Stimulated activated CD8-positive, alpha-beta memory T cell treated with anti-CD3 and anti-CD28 coated beads, Interleukin-4, amount 100 ng/mL, for 1 hour (primary cell): ENCODE results near the gene PRMT7.
A peak's percentile ranks its signal among the peaks of the same experiment; 100 is the strongest.

Experiments used
- DNase-seq, 2 donors: peaks; one replicate each; pipeline ENCODE4 v3.0.0-alpha.2; 2020; ENCODE audit warnings: low read depth in 2 of 2, low spot score in 1 of 2

Gene PRMT7

DNA sequence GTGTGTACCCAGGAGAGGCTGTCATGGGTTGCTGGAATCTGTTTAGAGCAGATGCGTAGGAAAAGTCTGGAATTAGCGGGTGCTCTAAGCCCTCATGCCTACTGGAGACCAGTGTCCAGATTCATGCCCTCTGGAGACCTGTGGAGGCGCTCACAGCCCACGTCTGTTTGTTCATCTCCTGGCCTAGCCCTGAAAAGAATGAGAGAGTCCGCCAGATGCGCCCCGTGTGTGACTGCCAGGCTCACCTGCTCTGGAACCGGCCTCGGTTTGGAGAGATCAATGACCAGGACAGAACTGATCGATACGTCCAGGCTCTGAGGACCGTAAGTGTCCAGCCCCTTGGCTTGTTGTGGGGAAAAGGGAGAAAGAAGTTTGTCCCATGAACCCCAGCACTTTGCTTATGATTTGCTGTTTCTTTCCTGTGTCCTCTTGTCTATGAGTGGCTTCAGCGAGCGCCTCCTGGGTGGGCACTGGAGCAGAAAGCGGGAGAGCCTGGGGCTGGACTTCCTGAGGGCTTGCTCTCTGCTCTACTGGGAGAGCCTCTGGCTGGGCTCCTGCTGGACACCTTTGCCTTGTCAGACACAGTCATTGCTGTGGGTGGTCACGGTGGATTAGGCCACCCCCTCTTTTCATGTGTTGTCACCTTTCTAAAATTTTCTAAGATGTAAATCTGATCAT lies 35.3 kb downstream of the PRMT7 start:
- DNase-seq, result no peak

DNA sequence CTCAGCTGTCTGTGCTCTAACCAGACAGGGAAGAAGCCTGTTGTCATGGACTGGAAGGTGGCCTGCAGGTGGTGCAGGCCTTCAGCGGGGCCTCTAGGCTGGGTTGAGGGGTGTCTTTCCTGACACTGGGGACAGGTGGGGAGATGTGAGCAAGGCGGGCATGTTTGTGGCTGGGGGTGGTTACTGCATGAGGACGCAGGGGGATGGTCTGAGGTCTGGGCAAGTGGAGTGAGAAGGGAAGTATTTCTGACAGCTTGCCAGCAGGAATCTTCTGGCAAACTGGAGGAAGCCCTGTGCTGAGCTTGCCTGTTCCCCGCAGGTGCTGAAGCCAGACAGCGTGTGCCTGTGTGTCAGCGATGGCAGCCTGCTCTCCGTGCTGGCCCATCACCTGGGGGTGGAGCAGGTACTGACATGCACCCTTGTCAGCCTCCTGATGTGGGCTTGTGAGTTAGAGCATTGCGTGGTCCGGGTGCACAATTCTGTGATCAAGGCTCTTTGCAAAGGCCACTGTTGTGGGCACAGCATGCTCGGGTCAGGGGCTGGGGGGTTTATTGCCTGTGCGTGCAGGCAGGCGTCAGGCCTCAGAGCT lies 36.2 kb downstream of the PRMT7 start:
- DNase-seq, result no peak

DNA sequence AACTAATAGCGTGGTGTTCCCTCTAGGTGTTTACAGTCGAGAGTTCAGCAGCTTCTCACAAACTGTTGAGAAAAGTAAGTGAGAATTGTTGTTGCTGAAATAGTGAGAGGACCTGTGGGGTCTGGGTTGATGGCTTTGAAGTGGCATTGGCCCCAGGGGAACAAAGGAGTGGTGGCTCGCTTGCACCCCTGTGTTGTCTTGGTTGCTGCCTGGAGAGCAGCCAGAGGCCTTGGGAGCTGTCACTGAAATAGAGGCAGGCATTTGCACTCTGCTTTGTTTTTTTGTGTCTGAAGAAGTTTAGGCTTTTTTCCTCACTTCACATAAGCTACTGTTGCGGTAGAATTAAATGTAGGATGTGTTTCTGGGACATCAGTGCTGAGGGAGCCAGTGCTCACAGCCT lies 36.8 kb downstream of the PRMT7 start:
- no peak for DNase-seq

DNA sequence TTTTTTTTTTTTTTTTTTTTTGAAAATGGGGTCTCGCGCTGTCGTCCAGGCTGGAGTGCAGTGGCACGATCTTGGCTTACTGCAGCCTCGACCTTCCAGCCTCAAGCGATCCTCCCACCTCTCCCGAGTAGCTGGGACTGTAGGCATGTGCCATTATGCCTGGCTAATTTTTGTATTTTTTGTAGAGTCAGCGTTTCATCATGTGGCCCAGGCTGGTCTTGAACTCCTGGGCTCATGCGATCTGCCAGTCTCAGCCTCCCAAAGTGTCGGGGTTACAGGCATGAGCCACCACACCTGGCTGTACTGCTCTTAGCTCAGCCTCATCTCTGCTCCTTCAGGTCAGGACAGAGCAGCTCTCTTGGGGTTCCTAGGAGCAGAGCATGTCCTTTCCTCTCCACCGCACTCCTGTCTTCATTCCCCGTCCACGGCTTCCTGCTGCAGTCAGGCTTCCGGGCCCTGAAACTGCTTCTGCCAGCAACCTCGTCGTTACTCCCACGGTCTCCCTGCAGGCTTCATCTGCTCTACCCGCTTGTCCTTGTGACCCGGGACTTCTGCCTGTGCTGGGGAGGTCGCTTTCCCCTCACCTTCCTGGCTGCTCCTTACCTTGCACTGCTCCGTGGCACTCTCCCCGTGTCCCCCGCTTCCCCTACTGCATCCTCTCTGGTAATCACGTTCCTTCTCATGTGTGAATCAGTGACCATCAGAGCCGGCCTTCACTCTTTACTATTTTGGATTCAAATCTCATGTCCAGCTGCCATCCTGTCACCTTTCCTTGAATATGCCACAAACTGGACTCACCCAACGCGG lies 38.0 kb downstream of the PRMT7 start:
- no peak for DNase-seq

DNA sequence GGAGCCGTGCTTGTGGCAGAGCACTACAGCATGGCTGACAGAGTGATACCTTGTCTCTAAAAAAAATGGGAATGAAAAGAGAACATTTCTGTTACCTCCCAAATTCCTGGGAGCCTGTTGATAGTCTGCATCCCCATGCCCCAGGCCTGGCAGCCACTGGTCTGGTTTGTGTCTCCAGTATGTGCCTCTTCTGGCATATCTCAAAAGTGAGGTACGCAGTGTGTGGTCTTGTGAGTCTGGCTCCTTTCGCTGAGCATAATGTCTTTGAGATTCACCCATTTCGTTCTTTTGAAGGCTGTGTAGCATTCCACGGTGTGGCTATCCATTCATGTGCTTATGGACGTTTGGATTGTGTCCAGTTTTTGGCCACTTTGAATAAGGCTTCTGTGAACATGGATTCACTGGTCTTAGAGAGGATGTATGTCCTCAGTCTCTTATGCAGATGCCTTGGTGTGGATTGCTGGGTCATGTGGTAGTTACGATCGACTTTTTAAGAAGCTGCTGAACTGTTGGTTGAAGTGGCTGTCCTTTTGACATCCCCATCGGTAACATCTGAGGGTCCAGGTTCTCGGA lies 39.1 kb downstream of the PRMT7 start:
- no peak for DNase-seq

DNA sequence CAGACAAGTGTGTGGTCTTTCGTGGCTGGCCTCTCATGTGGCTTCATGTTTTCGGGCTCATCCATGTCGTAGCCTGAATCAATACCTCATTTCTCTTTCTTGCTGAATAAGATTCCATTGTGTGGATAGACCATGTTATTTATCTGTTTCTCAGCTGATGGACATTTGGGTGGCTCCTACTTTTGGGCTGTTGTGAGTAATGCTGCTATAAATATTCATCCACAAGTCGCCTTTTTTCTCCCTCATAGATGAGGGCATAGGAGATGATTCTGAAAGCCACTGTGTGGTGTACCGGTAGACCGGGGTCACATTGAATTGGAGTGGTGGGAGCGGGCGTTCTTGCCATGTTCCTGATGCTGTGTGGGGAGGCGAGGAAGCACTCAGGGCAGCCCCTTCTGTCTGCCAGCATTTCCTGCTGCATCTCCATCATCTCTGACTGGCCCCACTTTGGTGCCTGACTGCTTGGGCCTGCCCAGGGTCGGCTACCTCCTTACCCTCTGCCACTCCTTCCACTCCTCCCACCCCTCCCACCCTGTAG lies 40.1 kb downstream of the PRMT7 start:
- no peak for DNase-seq

DNA sequence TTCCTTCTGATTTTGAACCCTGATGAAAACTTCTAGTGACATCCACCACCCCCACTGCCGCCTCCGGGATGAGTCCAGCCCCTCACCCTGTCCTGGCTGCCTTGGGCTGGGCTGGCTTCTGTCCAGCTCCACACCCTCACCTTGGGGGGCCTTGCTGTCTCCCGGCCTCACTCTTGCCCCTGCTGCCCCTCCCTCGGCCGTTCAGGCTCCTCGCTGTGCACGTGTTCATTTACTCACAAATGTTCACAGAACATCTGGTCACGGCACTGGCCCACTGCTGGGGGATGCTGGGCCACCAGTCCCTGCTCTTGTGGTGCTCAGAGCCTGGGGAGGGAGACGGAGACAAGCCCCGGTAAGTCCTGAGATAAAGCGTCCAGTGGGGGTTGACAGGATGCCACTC lies 40.6 kb downstream of the PRMT7 start:
- DNase-seq, result no peak

DNA sequence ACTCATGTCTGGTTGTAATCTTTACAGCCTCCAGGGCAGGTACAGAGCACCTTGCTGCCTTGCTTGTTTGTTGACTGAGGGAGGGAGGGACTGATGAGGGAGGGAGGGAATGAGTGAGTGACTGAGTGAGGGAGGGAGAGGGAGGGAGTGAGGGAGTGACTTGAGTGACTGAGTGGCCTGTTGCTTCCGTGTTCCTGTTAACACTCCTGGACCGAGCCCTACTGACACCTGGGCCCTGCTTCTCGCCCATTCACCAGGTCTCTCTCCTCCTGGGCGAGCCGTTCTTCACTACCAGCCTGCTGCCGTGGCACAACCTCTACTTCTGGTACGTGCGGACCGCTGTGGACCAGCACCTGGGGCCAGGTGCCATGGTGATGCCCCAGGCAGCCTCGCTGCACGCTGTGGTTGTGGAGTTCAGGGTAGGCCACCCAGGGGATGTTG lies 41.2 kb downstream of the PRMT7 start:
- no peak for DNase-seq

DNA sequence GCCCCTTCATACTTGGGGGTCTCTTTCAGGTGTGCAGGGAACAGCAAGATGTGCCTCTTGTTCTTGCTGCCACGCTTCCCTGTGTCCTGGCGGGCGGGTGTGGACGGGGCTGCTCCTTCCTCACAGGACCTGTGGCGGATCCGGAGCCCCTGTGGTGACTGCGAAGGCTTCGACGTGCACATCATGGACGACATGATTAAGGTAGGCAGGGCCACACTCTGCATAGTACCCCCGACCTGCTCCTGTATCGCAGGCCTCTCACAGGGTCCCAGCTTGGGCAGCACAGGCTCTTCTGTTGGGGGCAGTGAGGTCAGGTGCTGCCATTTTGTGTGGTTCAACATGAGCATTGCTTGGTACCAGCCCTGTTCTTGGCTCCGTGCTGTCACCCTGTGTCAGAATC lies 42.5 kb downstream of the PRMT7 start:
- DNase-seq, result no peak

DNA sequence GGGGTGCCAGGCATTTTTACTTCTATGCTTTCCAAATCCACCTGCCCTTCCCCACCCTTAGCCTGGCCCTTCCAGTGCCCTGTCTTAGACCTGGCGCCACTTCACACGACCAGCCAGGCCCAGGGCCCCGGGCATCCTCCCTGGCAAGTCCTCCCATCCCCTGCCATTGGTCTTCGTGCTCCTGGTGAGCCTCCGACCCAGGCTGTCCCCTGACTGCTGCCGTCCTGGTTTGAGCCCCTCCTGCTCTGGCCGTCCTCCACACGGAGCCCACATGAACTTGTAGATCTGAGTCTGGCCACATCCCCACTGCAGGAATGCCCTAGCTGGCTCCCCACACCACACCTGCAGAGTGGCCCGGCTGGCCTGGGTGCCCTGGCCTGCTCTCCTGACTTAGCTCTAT lies 44.0 kb downstream of the PRMT7 start:
- no peak for DNase-seq

DNA sequence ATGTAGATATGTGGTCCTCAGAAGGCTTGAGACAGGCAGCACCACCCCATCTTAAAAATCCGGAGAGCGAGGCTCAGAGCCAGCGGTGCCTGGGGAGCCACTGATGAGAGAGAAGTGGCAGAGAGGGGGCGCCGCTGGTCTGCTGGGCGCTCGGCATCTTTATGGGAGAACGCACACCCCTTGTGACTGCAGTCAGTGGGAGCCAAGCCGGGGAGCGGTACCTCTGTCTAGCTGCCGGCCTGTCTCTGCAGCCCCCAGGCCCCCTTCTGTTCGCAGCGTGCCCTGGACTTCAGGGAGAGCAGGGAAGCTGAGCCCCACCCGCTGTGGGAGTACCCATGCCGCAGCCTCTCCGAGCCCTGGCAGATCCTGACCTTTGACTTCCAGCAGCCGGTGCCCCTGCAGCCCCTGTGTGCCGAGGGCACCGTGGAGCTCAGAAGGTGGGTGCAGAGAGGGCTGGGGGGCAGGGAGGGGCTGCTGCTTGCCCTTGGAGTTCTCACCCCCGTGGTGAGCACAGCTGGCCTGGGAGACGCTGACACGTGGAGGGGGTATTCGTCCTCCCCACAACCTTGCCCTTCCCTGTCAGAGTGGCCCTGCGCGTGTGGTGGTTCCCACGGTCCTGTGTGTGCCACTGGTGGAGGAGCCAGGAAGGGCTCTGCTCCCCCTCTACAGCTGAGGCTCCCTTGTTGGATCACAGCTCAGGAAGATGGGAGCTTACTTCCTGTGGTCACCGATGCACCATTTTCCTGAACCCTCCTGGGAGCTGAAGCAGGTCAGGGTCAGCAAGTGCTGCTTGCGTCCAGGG lies 44.8 kb downstream of the PRMT7 start:
- DNase-seq, result no peak

DNA sequence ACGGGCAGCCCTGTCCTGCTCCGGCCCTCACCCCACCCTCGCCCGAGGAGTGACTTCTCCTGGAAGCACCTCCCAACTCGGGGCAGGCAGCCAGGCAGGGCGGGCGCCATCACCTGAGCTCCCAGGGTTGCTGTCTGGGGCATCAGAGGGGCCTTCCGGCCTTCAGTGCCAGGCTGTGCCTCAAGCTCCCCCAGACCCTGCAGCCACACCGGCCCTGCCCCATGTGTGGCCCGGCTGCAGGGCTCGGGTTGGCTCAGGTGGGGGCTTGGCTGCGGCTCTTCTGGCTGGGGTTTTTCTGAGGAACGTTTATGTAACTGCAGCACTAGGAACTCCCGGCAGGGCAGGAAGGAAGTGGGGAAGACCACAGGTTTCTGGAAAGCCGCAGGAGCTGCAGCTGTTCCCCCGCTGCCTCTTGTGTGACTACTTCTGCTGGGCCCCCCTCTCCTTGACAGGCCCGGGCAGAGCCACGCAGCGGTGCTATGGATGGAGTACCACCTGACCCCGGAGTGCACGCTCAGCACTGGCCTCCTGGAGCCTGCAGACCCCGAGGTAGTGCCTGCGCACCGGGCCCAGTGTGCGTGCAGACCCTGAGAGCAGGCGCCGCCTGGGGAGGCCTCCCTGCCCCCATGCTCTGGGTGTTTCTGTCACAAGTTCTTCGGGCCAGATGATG lies 45.6 kb downstream of the PRMT7 start:
- DNase-seq, result peak in 1 of 2 donors; percentile 55

DNA sequence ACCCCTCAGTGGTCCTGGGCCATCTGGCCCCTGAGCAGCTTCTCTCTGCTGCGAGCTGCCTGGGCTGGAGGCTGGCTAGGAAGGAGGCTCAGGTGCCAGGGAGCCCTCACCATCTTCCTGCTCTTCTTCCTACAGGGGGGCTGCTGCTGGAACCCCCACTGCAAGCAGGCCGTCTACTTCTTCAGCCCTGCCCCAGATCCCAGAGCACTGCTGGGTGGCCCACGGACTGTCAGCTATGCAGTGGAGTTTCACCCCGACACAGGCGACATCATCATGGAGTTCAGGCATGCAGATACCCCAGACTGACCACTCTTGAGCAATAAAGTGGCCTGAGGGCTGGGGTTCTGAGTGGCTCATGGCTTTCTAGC lies 46.1 kb downstream of the PRMT7 start:
- DNase-seq, result no peak

DNA sequence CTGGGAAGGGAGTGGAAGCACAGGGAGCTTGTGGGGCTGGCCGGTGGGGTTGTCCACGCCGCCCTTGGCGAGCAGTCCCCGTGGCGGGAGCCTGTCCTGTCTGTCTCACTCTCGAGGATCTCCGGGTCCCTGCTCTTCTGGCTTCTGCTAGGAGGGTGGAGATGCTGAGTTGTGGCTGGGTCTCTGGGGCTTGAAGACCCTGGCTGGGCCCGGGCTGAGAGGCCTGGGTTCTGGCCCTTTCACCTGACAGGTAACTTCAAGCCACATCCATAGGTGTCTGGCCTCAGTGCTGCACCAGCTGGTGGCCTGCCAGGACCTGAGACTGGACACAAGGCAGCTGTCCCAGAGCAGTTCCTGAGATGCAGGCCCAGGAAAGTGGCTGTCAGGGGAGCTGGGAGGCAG lies 46.7 kb downstream of the PRMT7 start:
- DNase-seq, result no peak

DNA sequence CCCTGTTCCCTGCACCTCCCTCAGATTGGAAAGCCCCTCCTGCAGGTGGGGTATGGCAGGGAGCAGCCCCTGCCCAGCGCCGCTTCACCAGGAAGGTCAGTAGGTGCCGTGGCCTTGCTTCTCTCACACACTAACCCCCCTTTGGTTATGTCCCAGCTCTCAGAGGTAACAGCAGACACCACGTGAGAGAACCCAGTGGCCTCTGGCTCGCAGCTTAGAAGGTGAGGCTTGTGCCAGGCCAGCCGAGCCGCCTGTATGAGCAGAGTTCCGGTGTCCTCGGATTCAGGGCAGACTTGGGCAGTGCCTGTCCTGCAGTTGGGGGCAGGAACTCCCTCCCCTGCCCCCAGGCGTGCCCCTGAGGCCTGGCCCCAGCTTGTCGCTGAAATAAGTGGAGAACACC lies 47.1 kb downstream of the PRMT7 start:
- DNase-seq, result no peak

DNA sequence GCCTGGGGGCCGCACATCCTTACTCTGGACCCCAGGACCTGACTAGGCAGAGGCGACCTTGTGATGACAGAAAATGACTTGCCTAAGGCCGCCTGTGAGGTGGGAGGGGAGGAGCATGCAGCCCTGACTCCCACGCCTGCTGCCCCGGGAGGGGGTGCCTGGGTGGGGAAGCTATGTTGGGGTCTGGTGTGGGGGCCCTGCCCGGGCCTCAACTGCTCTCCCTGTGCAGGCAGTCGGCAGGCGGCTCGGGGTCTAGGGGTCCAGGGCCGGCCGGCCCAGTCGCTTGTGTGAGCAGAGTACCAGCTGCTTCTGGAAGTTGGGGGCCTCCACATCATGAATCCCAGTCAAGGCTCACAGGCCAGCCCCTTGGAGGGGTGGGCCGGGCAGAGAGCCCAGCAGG lies 48.1 kb downstream of the PRMT7 start:
- no peak for DNase-seq

DNA sequence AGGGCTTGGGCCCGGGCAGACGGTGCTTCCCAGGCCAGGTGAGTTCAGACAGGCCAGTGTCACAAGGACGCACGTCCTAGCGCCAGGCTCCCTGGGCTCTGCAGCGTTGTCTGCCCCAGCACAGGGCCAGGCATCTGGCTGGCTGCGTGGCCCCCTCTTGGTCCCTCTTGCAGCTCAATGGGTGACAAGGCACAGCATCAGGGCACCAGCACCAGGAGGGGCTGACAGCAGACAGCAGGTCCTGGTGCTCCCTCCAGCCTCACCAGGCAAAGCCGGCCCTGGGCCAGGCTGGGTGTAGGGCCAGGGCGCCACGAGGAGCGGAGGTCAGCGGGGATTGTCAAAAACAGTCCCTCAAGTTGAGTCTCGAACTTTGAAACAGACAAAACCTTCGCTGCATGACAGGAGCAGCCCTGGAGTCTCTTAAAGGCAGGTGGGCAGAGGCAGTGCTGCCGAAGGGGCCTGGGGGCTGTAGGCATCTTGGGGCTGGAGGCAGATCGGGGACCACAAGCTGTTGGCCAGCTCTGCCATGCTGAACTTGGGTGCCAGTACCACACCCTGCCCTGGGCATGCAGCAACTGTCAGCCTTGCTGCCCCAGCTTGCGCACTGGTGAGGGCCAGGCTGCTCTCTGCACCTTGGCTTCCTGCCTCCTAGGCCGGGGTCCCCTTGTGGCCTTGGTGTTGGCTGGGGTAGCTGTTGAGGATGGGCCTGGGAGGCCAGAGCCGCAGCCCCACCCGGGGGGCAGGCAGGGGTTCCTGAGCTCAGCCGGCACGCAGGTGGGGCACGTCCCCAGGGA lies 48.8 kb downstream of the PRMT7 start:
- DNase-seq, result no peak

DNA sequence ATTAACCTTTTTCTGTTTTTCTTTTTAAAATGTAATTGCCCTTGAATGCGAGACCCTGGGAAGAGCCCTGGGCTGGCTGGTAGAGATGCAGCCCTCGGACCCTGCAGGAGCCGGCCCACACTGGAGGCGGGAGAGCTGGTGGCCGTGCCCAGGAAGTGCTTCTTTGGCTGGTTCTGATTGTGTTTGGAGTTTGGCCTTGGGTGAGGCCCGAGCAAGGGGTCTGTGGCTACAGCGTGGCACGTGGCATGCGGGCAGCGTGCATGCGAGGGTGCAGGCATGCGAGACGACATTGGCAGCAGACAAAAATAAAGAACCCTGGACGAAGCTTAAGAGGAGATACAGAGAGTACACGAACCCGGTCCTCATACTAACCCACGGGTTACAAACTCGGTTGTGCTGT lies 49.7 kb downstream of the PRMT7 start:
- DNase-seq, result no peak

DNA sequence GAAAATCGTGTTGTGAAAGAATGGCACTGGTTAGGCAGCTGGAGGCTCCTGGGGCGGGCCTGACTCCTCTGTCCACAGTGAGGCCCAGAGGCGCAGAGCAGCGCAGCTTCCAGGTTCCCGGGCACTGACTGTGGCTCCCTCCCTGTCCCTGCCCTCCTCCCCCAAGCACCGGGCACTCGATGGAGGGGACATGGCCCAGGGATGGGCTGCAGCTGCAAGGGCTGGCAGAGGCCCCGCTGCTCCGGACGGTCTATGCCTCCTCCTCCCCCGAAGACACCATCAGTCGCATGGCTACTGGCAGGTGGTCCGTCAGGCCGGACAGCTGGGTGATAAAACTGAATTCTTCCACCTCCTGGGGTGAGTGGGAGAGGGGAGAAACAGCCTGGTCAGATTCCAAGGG lies 50.1 kb downstream of the PRMT7 start:
- DNase-seq, result no peak

DNA sequence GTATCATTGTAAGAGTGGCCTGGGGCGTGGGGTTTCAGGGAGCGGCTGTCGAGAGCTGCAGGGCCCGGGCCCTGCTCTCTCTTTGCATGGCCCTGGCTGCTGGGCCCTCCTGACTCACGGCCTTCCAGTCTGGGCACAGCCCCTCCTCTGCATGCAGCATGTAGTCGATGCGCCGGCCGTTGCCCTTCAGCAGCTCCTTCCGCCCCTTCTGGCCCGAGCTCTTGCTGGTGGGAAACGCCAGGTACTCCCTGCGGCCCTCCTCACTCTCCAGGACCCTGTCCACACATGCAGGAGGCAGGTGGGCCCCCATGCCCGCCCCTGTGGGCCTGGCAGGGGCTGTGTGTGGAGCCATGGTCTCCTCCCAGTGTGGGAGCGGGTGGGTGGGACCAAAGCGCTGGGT lies 50.7 kb downstream of the PRMT7 start:
- DNase-seq, result no peak
